Mesenchymal stem cell (in vitro differentiated cells and primary cell): Measurements from ENCODE around the gene HOXB1.
A peak's percentile ranks its signal among the peaks of the same experiment; 100 is the strongest.

Experiments used
- DNase-seq: peaks from one replicate; pipeline ENCODE4 v3.0.0-alpha.2; 2013
- H2AFZ ChIP-seq: one replicate; pipeline ENCODE4 v1.6.1; 2013; ENCODE audit warnings: low read depth, mild to moderate bottlenecking, control low read depth, inconsistent platforms, low read length, moderate library complexity
- H2AK5ac ChIP-seq: 2 replicates; pipeline ENCODE4 v1.6.1; 2013; ENCODE audit warnings: low read length, moderate library complexity, mild to moderate bottlenecking, inconsistent platforms; ENCODE audit not compliant: severe bottlenecking
- H2BK120ac ChIP-seq: one replicate; pipeline ENCODE4 v1.6.1; 2013; ENCODE audit warnings: low read depth, mild to moderate bottlenecking, inconsistent platforms, low read length, moderate library complexity
- H2BK12ac ChIP-seq, 2 experiments: one replicate each; pipeline ENCODE4 v1.6.1; 2013; ENCODE audit warnings: inconsistent platforms in 2 of 2, low read length in 2 of 2, mild to moderate bottlenecking in 2 of 2, moderate library complexity in 2 of 2, control low read depth in 1 of 2
- H2BK15ac ChIP-seq: one replicate; pipeline ENCODE4 v1.6.1; 2013; ENCODE audit warnings: mild to moderate bottlenecking, low read depth, inconsistent platforms; ENCODE audit not compliant: poor library complexity, severe bottlenecking
- H2BK5ac ChIP-seq: 2 replicates; pipeline ENCODE4 v1.6.1; 2013; ENCODE audit warnings: low read depth, mild to moderate bottlenecking, low read length, control low read depth, inconsistent platforms; ENCODE audit not compliant: poor library complexity, severe bottlenecking
- H3K14ac ChIP-seq, 2 experiments: one replicate each; pipeline ENCODE4 v1.6.1; 2013; ENCODE audit warnings: inconsistent platforms in 2 of 2, low read length in 2 of 2, control low read depth in 1 of 2, mild to moderate bottlenecking in 1 of 2, moderate library complexity in 1 of 2
- H3K18ac ChIP-seq, 2 experiments: one replicate each; pipeline ENCODE4 v1.6.1; 2013; ENCODE audit warnings: inconsistent platforms in 2 of 2, low read length in 2 of 2, control low read depth in 1 of 2, low read depth in 1 of 2, mild to moderate bottlenecking in 1 of 2
- H3K23ac ChIP-seq, 2 experiments: one replicate each; pipeline ENCODE4 v1.6.1; 2013; ENCODE audit warnings: inconsistent platforms in 2 of 2, low read length in 2 of 2, mild to moderate bottlenecking in 2 of 2, moderate library complexity in 2 of 2, control low read depth in 1 of 2
- H3K27ac ChIP-seq: 2 replicates; pipeline ENCODE4 v1.5.1; 2013; ENCODE audit warnings: mild to moderate bottlenecking, moderate library complexity, low read length, control low read depth, inconsistent platforms; ENCODE audit not compliant: poor library complexity, severe bottlenecking
- H3K27me3 ChIP-seq, 2 experiments: 2 replicates each; pipeline versions ENCODE4 v1.6.1 to v1.7.0; 2013; ENCODE audit warnings: low read length in 2 of 2, mild to moderate bottlenecking in 2 of 2, moderate library complexity in 2 of 2, control low read depth in 1 of 2, inconsistent platforms in 1 of 2; ENCODE audit not compliant: control insufficient read depth in 1 of 2, insufficient read depth in 1 of 2
- H3K36me3 ChIP-seq, 2 experiments: 2 replicates each; pipeline versions ENCODE4 v1.6.1 to v1.7.0; 2013; ENCODE audit warnings: low read length in 2 of 2, control low read depth in 1 of 2, inconsistent platforms in 1 of 2, low read depth in 1 of 2, mild to moderate bottlenecking in 1 of 2; ENCODE audit not compliant: insufficient read depth in 2 of 2, control insufficient read depth in 1 of 2
- H3K4ac ChIP-seq, 2 experiments: one replicate each; pipeline ENCODE4 v1.6.1; 2013; ENCODE audit warnings: inconsistent platforms in 2 of 2, low read length in 2 of 2, mild to moderate bottlenecking in 2 of 2, moderate library complexity in 2 of 2, control low read depth in 1 of 2, low read depth in 1 of 2
- H3K4me1 ChIP-seq: 2 replicates; pipeline ENCODE4 v1.6.1; 2013; ENCODE audit warnings: low read depth, low read length, control low read depth; ENCODE audit not compliant: control insufficient read depth, insufficient read depth
- H3K4me2 ChIP-seq: 2 replicates; pipeline ENCODE4 v1.6.1; 2013; ENCODE audit warnings: low read length, mild to moderate bottlenecking, inconsistent platforms; ENCODE audit not compliant: poor library complexity, severe bottlenecking
- H3K4me3 ChIP-seq, 2 experiments: 2 replicates each; pipeline versions ENCODE4 v1.5.1 to v1.7.0; 2013; ENCODE audit warnings: low read length in 2 of 2, mild to moderate bottlenecking in 2 of 2, control low read depth in 1 of 2, low read depth in 1 of 2; ENCODE audit not compliant: insufficient read depth in 1 of 2
- H3K79me1 ChIP-seq: replicated peaks from 2 replicates; pipeline ENCODE4 v1.6.1; 2013; ENCODE audit warnings: mild to moderate bottlenecking, control low read depth, low read length, inconsistent platforms; ENCODE audit not compliant: poor library complexity, severe bottlenecking
- H3K9ac ChIP-seq: 2 replicates; pipeline ENCODE4 v1.7.0; 2013; ENCODE audit warnings: mild to moderate bottlenecking, low read length, moderate library complexity
- H3K9me3 ChIP-seq: 2 replicates; pipeline ENCODE4 v1.7.0; 2013; ENCODE audit warnings: mild to moderate bottlenecking, low read length; ENCODE audit not compliant: control insufficient read depth
- H4K8ac ChIP-seq: one replicate; pipeline ENCODE4 v1.6.1; 2013; ENCODE audit warnings: inconsistent platforms, mild to moderate bottlenecking, low read length, moderate library complexity
- H4K91ac ChIP-seq: one replicate; pipeline ENCODE4 v1.6.1; 2013; ENCODE audit warnings: mild to moderate bottlenecking, low read length, inconsistent platforms
- WGBS: methylation state at CpG from one replicate; pipeline ENCODE4 v1.1.7; 2013; ENCODE audit warnings: mixed read lengths; 5-methylcytosine and 5-hydroxymethylcytosine counted together

HOXB1 gene

DNA sequence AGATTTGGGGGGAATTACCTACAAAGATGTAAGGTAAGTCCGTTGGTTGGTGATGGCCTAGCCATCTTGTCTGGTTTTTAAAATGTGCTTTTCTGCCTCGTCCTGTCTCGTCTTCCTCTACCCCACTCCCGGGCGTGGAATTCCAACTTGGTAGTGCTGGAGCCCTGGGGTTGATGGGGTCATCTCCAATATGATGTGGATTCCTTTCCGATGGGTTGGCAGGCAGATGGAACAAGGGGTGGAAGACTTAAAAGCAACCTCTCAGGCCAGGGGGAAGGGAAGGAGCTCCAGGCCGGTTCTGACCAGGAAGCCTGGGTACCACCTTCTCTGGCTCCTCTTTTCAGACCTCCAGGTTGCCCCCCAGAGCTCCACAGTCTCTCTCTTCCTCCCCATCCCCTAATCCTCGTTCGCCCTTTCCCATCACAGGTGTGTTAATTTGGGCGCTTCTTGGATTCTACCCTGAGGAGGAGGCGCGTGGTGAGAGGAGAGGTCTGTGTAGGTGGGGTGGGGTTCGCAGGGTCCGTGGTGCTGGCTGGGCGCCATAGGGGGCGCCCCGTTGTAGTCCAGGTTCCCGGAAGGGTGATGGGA, 19.2 kb upstream of the HOXB1 start:
- no peak overlapping the region for H3K14ac ChIP-seq
- WGBS, result 30% methylated on average over 11 of the region's 18 CpGs
- H2BK5ac ChIP-seq, result no peak overlapping the region
- DNase-seq, result peak; percentile 61
- H2BK15ac ChIP-seq, result peak overlapping the region; percentile 32
- no peaks in the 10 kb centered on the region for H3K9me3 ChIP-seq
- peak overlapping the region; percentile 58 to 85 for H3K18ac ChIP-seq
- H4K91ac ChIP-seq, result peak overlapping the region; percentile 84
- peaks cover 39% of the 10 kb centered on the region for H3K4me1 ChIP-seq
- H3K79me1 ChIP-seq, result peaks cover 2% of the 10 kb centered on the region
- peak overlapping the region in 1 of 2 experiments; percentile 43 for H3K4me3 ChIP-seq
- peak overlapping the region; percentile 68 for H2AK5ac ChIP-seq
- no peak overlapping the region for H3K4me2 ChIP-seq
- H3K4ac ChIP-seq, result peak overlapping the region; percentile 12 to 39
- H2AFZ ChIP-seq, result no peak overlapping the region
- H2BK12ac ChIP-seq, result peak overlapping the region in 1 of 2 experiments; percentile 4
- H3K27me3 ChIP-seq, result no peaks in the 10 kb centered on the region
- H2BK120ac ChIP-seq, result peak overlapping the region; percentile 64
- peak overlapping the region; percentile 7 for H3K27ac ChIP-seq
- H3K36me3 ChIP-seq, result peaks cover 25 to 33% of the 10 kb centered on the region in 2 experiments
- peak overlapping the region; percentile 100 for H3K9ac ChIP-seq
- H4K8ac ChIP-seq, result peak overlapping the region; percentile 86
- H3K23ac ChIP-seq, result peak overlapping the region in 1 of 2 experiments; percentile 0

DNA sequence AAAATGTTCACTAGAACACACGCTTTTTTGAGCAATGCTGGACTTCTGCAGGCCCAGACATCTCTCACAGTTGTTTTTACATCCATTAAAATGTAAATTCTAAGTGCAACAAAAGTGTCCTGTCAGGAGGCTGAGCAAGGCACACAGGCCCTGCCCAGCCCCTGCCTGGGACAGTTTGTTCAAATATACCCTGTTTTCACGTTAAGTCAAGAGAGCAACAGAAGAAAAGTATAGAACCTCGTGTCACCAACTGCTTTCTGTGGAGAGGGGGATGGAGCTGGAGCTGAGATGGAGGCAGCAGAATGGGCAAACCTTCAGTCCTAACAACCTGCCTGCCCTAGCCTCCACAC, 18.4 kb upstream of the HOXB1 start:
- H4K91ac ChIP-seq, result no peak overlapping the region
- no peak overlapping the region for H3K23ac ChIP-seq
- peak overlapping the region; percentile 46 for H4K8ac ChIP-seq
- no peaks in the 10 kb centered on the region for H3K9me3 ChIP-seq
- no peak overlapping the region for H2AFZ ChIP-seq
- H3K27me3 ChIP-seq, result no peaks in the 10 kb centered on the region
- no peak overlapping the region for H3K14ac ChIP-seq
- peak overlapping the region in 1 of 2 experiments; percentile 17 for H3K4ac ChIP-seq
- DNase-seq, result peak; percentile 57
- H3K4me3 ChIP-seq, result no peak overlapping the region
- peaks cover 35% of the 10 kb centered on the region for H3K4me1 ChIP-seq
- H2BK12ac ChIP-seq, result peak overlapping the region in 1 of 2 experiments; percentile 48
- WGBS, result 17% methylated on average over 3 of the region's 3 CpGs
- H2BK5ac ChIP-seq, result no peak overlapping the region
- H3K4me2 ChIP-seq, result no peak overlapping the region
- H2AK5ac ChIP-seq, result peak overlapping the region; percentile 13
- H3K27ac ChIP-seq, result peak overlapping the region; percentile 61
- H3K79me1 ChIP-seq, result peaks cover 2% of the 10 kb centered on the region
- peaks cover 25 to 33% of the 10 kb centered on the region in 2 experiments for H3K36me3 ChIP-seq
- H3K9ac ChIP-seq, result peak overlapping the region; percentile 100
- H3K18ac ChIP-seq, result peak overlapping the region; percentile 61 to 68
- H2BK15ac ChIP-seq, result no peak overlapping the region
- no peak overlapping the region for H2BK120ac ChIP-seq

DNA sequence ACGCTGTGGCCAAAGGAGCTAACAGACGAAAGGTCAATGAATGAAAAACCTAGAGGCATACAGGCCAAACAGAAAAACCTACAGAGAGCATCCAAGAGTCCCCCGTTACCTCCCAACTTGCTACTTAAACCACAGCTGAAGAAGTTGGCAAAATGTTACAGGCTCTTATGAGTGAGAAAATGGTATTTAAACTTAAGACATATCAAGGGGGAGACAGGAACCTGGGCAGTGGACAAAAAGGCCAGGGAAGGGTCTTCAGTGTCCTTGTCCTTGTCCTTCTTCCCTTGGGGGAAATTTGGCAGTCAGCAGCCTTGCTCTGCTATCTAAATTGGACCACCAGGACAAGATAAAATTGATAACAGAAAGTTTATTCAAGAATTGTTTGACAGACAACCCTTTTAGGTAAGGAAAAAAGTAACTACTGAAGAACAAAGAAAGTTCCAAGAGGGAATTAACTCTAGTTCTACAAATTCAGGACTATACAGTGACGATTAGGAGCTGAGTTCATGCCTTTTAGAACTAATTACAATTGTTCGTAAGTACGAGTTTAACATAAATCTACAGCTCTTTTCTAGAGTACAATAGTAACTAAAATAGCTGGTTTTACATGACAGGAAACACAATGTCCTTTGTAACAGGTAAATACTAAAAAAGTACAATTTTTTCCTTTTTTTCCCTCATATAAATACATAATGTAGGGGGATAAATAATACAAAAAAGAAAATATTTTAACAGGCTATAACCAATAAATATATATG, 17.9 kb upstream of the HOXB1 start:
- Histone ChIP-seq H2AK5ac (peak overlapping the region; percentile 98), H3K79me1 (peaks cover 2% of the 10 kb centered on the region), H2BK12ac (no peak overlapping the region), H2BK5ac (no peak overlapping the region), H3K23ac (no peak overlapping the region), H3K27ac (peak overlapping the region; percentile 84), H3K4ac (peak overlapping the region in 1 of 2 experiments; percentile 71), H4K91ac (no peak overlapping the region), H3K27me3 (no peaks in the 10 kb centered on the region), H3K4me3 (peak overlapping the region in 1 of 2 experiments; percentile 50), H3K14ac (no peak overlapping the region), H2BK120ac (peak overlapping the region; percentile 69), H4K8ac (no peak overlapping the region), H2AFZ (no peak overlapping the region), H3K9me3 (no peaks in the 10 kb centered on the region), H3K9ac (peak overlapping the region; percentile 100), H3K4me1 (peaks cover 34% of the 10 kb centered on the region), H3K4me2 (no peak overlapping the region), H3K36me3 (peaks cover 25 to 33% of the 10 kb centered on the region in 2 experiments), H3K18ac (peak overlapping the region in 1 of 2 experiments; percentile 18), H2BK15ac (no peak overlapping the region)
- no peak for DNase-seq
- no CpG with 5 or more reads among the region's 6 CpGs for WGBS

DNA sequence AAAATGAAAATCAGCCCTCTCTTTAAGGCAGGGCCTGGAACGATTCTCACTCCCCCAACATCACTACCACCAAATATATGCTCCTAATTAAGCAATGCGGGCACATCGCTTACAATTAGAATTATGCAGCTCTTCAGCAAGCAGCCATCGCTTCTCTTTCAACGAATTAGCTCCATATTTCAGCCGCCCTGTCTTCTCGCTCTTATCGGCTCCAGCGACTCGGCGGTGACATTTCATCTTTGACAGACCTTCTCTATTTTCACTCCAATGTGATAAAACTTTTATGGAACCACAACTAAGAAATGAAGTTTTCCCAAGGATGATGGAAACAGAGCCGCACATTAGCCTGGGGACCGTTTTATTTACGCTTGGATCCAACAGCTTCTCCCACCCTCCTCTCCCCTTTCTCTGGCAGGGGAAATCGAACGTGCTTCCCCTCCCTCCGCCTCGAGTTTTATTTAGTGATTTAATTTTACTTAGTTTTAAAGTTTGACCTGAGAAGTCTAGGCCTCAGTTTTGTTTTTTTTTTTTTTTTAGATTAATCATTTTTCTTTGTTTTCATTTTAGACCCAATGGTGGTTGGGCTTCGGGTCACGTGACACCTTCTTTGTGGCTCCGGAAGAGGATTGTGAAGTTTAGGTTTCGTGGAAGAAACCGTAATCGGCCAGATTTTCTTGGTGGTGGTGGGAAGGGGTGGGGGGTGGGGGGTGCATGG, 17.2 kb upstream of the HOXB1 start:
- Histone ChIP-seq H3K4ac (peak overlapping the region; percentile 52 to 88), H3K23ac (no peak overlapping the region), H4K8ac (peak overlapping the region; percentile 27), H3K14ac (no peak overlapping the region), H3K27me3 (no peaks in the 10 kb centered on the region), H2BK120ac (no peak overlapping the region), H3K79me1 (peaks cover 2% of the 10 kb centered on the region), H3K9ac (peak overlapping the region; percentile 100), H2AFZ (no peak overlapping the region), H4K91ac (no peak overlapping the region), H3K4me2 (peak overlapping the region; percentile 46), H3K27ac (peak overlapping the region; percentile 93), H3K18ac (peak overlapping the region; percentile 59 to 78), H3K36me3 (peaks cover 32 to 35% of the 10 kb centered on the region in 2 experiments), H2BK5ac (peak overlapping the region; percentile 76), H3K4me3 (peak overlapping the region in 1 of 2 experiments; percentile 97), H3K9me3 (no peaks in the 10 kb centered on the region), H2BK12ac (no peak overlapping the region), H2AK5ac (no peak overlapping the region), H3K4me1 (peaks cover 31% of the 10 kb centered on the region), H2BK15ac (no peak overlapping the region)
- DNase-seq, result peak; percentile 86
- WGBS, result 9% methylated on average over 17 of the region's 24 CpGs
